HepG2 (cell line): ENCODE data around the gene COL4A2. TPM values are rescaled to one million over a fixed set of nuclear protein-coding genes. Genes with fewer than 3 reads are reported as not detected.

Experiments
- ATAC-seq: fragments of 200-7000 bp; cut with Tn5 transposase; 3 replicates; pipeline ENCODE4 v1.9.1; 2020; ENCODE audit warnings: mild to moderate bottlenecking, moderate library complexity
- BruUV-seq: library from RNA; stranded (reverse); fragments of 400-500 nt; replicated peaks from 2 replicates; lab custom pipeline; 2021; lab: Mats Ljungman, UMichigan
- CTCF ChIA-PET: fragments of 300-600 bp; formaldehyde crosslinking; extraction: SDS; loops from one replicate; lab custom pipeline; 2021; ENCODE audit warnings: low total read pairs, inconsistent platforms, low intra/inter-chr PET ratio; lab: Yijun Ruan, JAX
- POLR2A ChIA-PET: fragments of 350-600 bp; sonication (Branson Sonifier 250); formaldehyde crosslinking; loops from one replicate; lab custom pipeline; 2020; ENCODE audit warnings: antibody characterized with exemption, inconsistent platforms; lab: Yijun Ruan, JAX
- DNase-seq: peaks from one replicate; pipeline ENCODE4 v3.0.0-alpha.2; 2015; ENCODE audit warnings: low spot score
- FAIRE-seq: peaks from 3 replicates; lab custom pipeline; 2011; peaks lifted over from hg19 to GRCh38; lab: Jason Lieb, UNC
- H2AFZ ChIP-seq: one replicate; pipeline ENCODE4 v1.6.1; 2011; ENCODE audit warnings: low read length, inconsistent platforms
- H3K27ac ChIP-seq: fragments of 300-600 bp; 3 replicates; pipeline ENCODE4 v1.8.0; 2011; ENCODE audit warnings: mixed run types, mild to moderate bottlenecking, mixed read lengths, low read length, inconsistent platforms; ENCODE audit not compliant: insufficient read depth; ENCODE audit errors: extremely low read length
- H3K27me3 ChIP-seq, 2 experiments: fragments of 200-600 bp in 1 of 2; 2 replicates in 1 of 2; 3 replicates in 1 of 2; pipeline versions ENCODE4 v1.6.0 to v1.8.0; 2011; ENCODE audit warnings: low read length in 2 of 2, mild to moderate bottlenecking in 2 of 2, moderate library complexity in 2 of 2, inconsistent platforms in 1 of 2; ENCODE audit not compliant: insufficient read depth in 2 of 2, control insufficient read depth in 1 of 2
- H3K36me3 ChIP-seq, 2 experiments: fragments of 200-600 bp in 1 of 2; replicated peaks in 1 of 2; 2 replicates in 1 of 2; 3 replicates in 1 of 2; pipeline versions ENCODE4 v1.5.1 to v1.8.0; 2011; ENCODE audit warnings: low read length in 2 of 2, inconsistent platforms in 1 of 2; ENCODE audit not compliant: insufficient read depth in 2 of 2, control insufficient read depth in 1 of 2
- H3K4me1 ChIP-seq: 2 replicates; pipeline ENCODE4 v1.5.1; 2012; ENCODE audit warnings: low read length, inconsistent platforms; ENCODE audit not compliant: insufficient read depth
- H3K4me2 ChIP-seq: 2 replicates; pipeline ENCODE4 v1.6.0; 2011; ENCODE audit warnings: low read depth, low read length, inconsistent platforms
- H3K4me3 ChIP-seq, 3 experiments: fragments of 200-600 bp in 1 of 3; sonication (generic), shearing (Covaris generic) in 1 of 3; replicated peaks in 1 of 3; 2 replicates each; pipeline ENCODE4 v1.5.1; 2011 to 2016; ENCODE audit warnings: low read length in 3 of 3, inconsistent platforms in 2 of 3, low read depth in 2 of 3, mild to moderate bottlenecking in 2 of 3, control low read depth in 1 of 3, mixed read lengths in 1 of 3; ENCODE audit not compliant: insufficient read depth in 1 of 3
- H3K79me2 ChIP-seq: one replicate; pipeline ENCODE4 v1.6.1; 2011; ENCODE audit warnings: low read length, inconsistent platforms; ENCODE audit not compliant: insufficient read depth
- H3K9ac ChIP-seq: 2 replicates; pipeline ENCODE4 v1.6.0; 2011; ENCODE audit warnings: mild to moderate bottlenecking, low read depth, low read length, inconsistent platforms; ENCODE audit not compliant: insufficient read depth
- H3K9me3 ChIP-seq: 2 replicates; pipeline ENCODE4 v1.5.1; 2012; ENCODE audit warnings: mild to moderate bottlenecking, low read length
- H4K20me1 ChIP-seq: 2 replicates; pipeline ENCODE4 v1.6.0; 2011; ENCODE audit warnings: inconsistent platforms, mild to moderate bottlenecking, low read length, moderate library complexity; ENCODE audit not compliant: insufficient read depth
- HOXA7 ChIP-seq: sonication (generic); formaldehyde crosslinking; IDR thresholded peaks from 2 replicates; pipeline ENCODE4 v1.8.1; 2022; ENCODE audit warnings: mild to moderate bottlenecking, missing genetic modification reagents, moderate library complexity
- IKZF1 ChIP-seq: fragments of 450-650 bp; IDR thresholded peaks from 2 replicates; pipeline ENCODE4 v1.7.1; 2016
- MATR3 ChIP-seq: sonication (generic); formaldehyde crosslinking; IDR thresholded peaks from 2 replicates; pipeline ENCODE4 v1.4.0; 2020; ENCODE audit warnings: missing genetic modification reagents
- SRF ChIP-seq: IDR thresholded peaks from 2 replicates; pipeline ENCODE4 v1.6.1; 2011; ENCODE audit warnings: mild to moderate bottlenecking, low read depth, low read length, moderate library complexity
- TEF ChIP-seq: sonication (generic); formaldehyde crosslinking; IDR thresholded peaks from 2 replicates; pipeline ENCODE4 v1.5.0; 2020; ENCODE audit warnings: missing genetic modification reagents
- ZBTB10 ChIP-seq: sonication (generic); formaldehyde crosslinking; IDR thresholded peaks from 2 replicates; pipeline ENCODE4 v1.4.0; 2020; ENCODE audit warnings: missing genetic modification reagents, borderline replicate concordance
- ZFAT ChIP-seq: sonication (generic); formaldehyde crosslinking; conservative IDR thresholded peaks from 2 replicates; pipeline ENCODE4 v1.8.1; 2023; ENCODE audit warnings: missing genetic modification reagents, inconsistent platforms
- ZKSCAN8 ChIP-seq: IDR thresholded peaks from 2 replicates; pipeline ENCODE4 v1.6.1; 2016; ENCODE audit warnings: borderline replicate concordance, missing genetic modification reagents, missing compliant biosample characterization
- ZNF3 ChIP-seq: IDR thresholded peaks from 2 replicates; pipeline ENCODE4 v1.7.0; 2017; ENCODE audit warnings: inconsistent platforms
- ZNF609 ChIP-seq: sonication (generic); formaldehyde crosslinking; IDR thresholded peaks from 2 replicates; pipeline ENCODE4 v1.4.0; 2020; ENCODE audit warnings: mild to moderate bottlenecking, missing genetic modification reagents, borderline replicate concordance
- ZNF720 ChIP-seq: sonication (generic); formaldehyde crosslinking; IDR thresholded peaks from 2 replicates; pipeline ENCODE4 v1.4.0; 2020; ENCODE audit warnings: missing genetic modification reagents
- WGBS: methylation state at CpG from one replicate; pipeline ENCODE4 v1.1.6; 2017; ENCODE audit warnings: low lambda C conversion rate; 5-methylcytosine and 5-hydroxymethylcytosine counted together
- in situ Hi-C: cut with HindIII; loops from 2 replicates; pipeline ENCODE4 v1.10.0; 2017; ENCODE audit warnings: low pct_unique_long_range_greater_than_20kb; ENCODE audit not compliant: extremely low pct_ligation_motif_present
- intact Hi-C: fragments of 100-400 bp; cut with micrococcal nuclease; formaldehyde crosslinking; loops from one replicate; pipeline ENCODE4 v1.10.0; 2022; ENCODE audit not compliant: unreplicated experiment
- polyA plus RNA-seq, 8 experiments: library from polyadenylated mRNA; depleted of rRNA in 3 of 8; stranded (reverse) in 7 of 8; unstranded in 1 of 8; fragments of >200 nt; fragmentation: Illumina TruSeq in 4 of 8; extraction: Trizol in 4 of 8; gene quantifications; 2 replicates each; pipeline versions ENCODE4 v1.2.1 to v1.2.3, GENCODE V29; 2011 to 2016; ENCODE audit warnings: low read depth in 4 of 8, missing spikeins in 1 of 8, mixed read lengths in 1 of 8; ENCODE audit not compliant: insufficient read depth in 1 of 8
- total RNA-seq, 5 experiments: library from RNA; depleted of rRNA; stranded (reverse); fragments of >200 nt; fragmentation: Illumina TruSeq; extraction: Trizol; gene quantifications; 2 replicates each; pipeline ENCODE4 v1.2.3, GENCODE V29; 2016; ENCODE audit warnings: low read depth in 1 of 5

COL4A2 gene
- total and polyA plus RNA-seq, 2 of the 13 experiments (the other 11 are each of a cell fraction or from before 2014, with no cell fraction given) = 0.22 to 1.9 TPM

- Histone ChIP-seq H3K27ac (no peak overlapping the region), H3K27me3 (peaks cover 2 to 27% of the 10 kb centered on the region in 2 experiments; a peak in 3 of 5 replicates), H3K4me1 (no peaks in the 10 kb centered on the region), H3K4me2 (no peak overlapping the region), H4K20me1 (no peaks in the 10 kb centered on the region), H3K4me3 (no peak overlapping the region), H3K9me3 (no peaks in the 10 kb centered on the region), H2AFZ (no peak overlapping the region), H3K36me3 (no peaks in the 10 kb centered on the region), H3K9ac (no peak overlapping the region), H3K79me2 (no peaks in the 10 kb centered on the region)
- DNase-seq (no peak), ATAC-seq (no peak), FAIRE-seq (no peak)
- CTCF ChIA-PET = no interaction called here
- TF ChIP-seq TEF (CRISPR knock-in tag) (no peak), SRF (peak; percentile 54; the same call in 1 of the 2 replicates)
- in situ Hi-C loops (no loop called here), intact Hi-C loops (no loop called here)
- 17% methylated on average over 7 of the region's 7 CpGs for WGBS
- POLR2A ChIA-PET = no interaction called here
- no TSS peak for BruUV-seq
These were observed 52.8 kb downstream of the COL4A2 start for GRCh38 chr13:110359840-110360301.

GRCh38 chr13:110360598-110360997 lies 53.5 kb downstream of the COL4A2 start:
- H3K4me3 ChIP-seq = no peak overlapping the region
- in situ Hi-C loops = no loop called here
- H4K20me1 ChIP-seq = no peaks in the 10 kb centered on the region
- H2AFZ ChIP-seq = no peak overlapping the region
- DNase-seq (no peak), FAIRE-seq (no peak), ATAC-seq (no peak)
- H3K27me3 ChIP-seq = peaks cover 2 to 31% of the 10 kb centered on the region in 2 experiments; a peak in 3 of 5 replicates
- H3K36me3 ChIP-seq = no peaks in the 10 kb centered on the region
- intact Hi-C loops = no loop called here
- H3K79me2 ChIP-seq = no peaks in the 10 kb centered on the region
- ChIA-PET POLR2A (no interaction called here), CTCF (no interaction called here)
- no peak overlapping the region for H3K4me2 ChIP-seq
- H3K9ac ChIP-seq = no peak overlapping the region
- H3K9me3 ChIP-seq = no peaks in the 10 kb centered on the region
- no TSS peak for BruUV-seq
- 12% methylated on average over 9 of the region's 11 CpGs for WGBS
- H3K27ac ChIP-seq = no peak overlapping the region
- H3K4me1 ChIP-seq = no peaks in the 10 kb centered on the region
- TF ChIP-seq ZNF720 (CRISPR knock-in tag) (no peak), ZFAT (CRISPR knock-in tag) (no peak), MATR3 (CRISPR knock-in tag) (no peak), ZBTB10 (CRISPR knock-in tag) (no peak), ZKSCAN8 (CRISPR knock-in tag) (no peak), ZNF609 (CRISPR knock-in tag) (no peak), IKZF1 (no peak), ZNF3 (CRISPR knock-in tag) (no peak), HOXA7 (CRISPR knock-in tag) (no peak)
